Skin epidermis (tissue), 12 donors: ENCODE measurements around the gene JMJD7.

Experiments used
- H3K27ac ChIP-seq, 21 experiments: fragments of 200-600 bp; sonication (generic) in 11 of 21; one replicate each; pipeline ENCODE4 v1.5.0; 2020; ENCODE audit warnings: mild to moderate bottlenecking in 3 of 21, inconsistent platforms in 2 of 21, moderate library complexity in 2 of 21
- H3K4me3 ChIP-seq, 7 experiments: fragments of 200-600 bp; sonication (generic) in 2 of 7; one replicate each; pipeline ENCODE4 v1.5.0; 2020; ENCODE audit warnings: inconsistent platforms in 2 of 7, mild to moderate bottlenecking in 2 of 7, moderate library complexity in 1 of 7

Gene JMJD7

GRCh38 chr15:41836713-41837454 is 9.0 kb downstream of the JMJD7 start:
- Histone ChIP-seq H3K27ac (peak overlapping the region in 1 of 21 experiments; percentile 2), H3K4me3 (no peak overlapping the region)

DNA sequence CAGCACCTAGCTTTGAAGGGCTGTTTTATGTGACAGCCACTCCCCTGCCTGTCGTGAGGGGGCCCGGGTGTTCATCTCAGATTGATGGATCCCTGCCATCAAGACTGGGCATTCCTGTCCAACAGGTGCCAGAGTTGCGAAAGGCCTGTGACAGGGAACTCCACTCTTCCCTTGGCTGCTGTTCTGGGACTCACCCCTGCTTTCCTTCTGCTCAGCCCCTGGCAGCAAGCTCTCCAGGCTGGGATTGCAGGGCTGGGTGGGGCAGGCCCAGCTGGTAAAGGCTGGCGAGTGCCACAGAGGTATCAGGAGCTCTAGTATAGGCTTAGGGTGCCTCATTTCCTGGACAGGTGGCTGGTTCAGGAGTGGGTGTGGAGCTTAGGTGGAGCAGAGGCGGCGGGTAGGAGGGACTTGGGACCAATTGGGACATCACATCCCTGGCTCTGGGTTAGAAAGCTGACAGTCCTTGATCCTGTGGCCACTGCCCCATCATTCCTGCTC is 10.6 kb downstream of the JMJD7 start, which contains the start of gene PLA2G4B:
TSS of gene PLA2G4B (plus strand) at position 448 of the 498 bp plus-strand sequence. CDS start 67 bp downstream, outside the sequence.
- peak within 1 kb of the TSS in 5 of 7 experiments; percentile 3 to 24 (median 19) for H3K4me3 ChIP-seq

GRCh38 chr15:41839781-41840491 is 12.0 kb downstream of the JMJD7 start:
- Histone ChIP-seq H3K27ac (peak overlapping the region in 15 of 21 experiments; percentile 17 to 84 (median 75)), H3K4me3 (peak overlapping the region in 5 of 7 experiments; percentile 3 to 24 (median 21))

More for the DNA sequence above, 10.6 kb downstream of the JMJD7 start, which contains the start of gene PLA2G4B:
- peak within 1 kb of the TSS in 18 of 21 experiments; percentile 66 to 84 (median 76) for H3K27ac ChIP-seq

GRCh38 chr15:41840673-41841072 is 12.8 kb downstream of the JMJD7 start:
- H3K27ac ChIP-seq, result peak overlapping the region in 7 of 21 experiments; percentile 17 to 84 (median 74)

DNA sequence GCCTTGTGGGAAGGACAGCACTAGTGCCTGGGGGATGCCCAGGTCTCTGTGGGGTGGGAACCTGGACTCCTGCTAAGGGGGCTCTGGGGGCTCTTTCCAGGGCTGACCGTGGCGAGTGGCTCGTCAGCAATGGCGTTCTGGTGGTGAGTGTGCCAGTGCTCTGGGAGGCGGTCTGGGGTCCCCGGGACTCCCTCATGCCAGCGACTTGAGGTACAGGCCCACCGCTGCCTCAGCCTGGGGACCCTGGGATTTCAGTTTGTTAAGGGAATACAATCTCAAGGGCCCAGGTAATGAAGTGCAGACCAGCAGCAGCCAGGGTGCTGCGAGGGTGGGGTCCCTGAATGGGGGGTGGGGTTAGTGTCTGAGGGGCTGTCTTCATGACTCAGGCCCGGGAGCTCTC is 13.2 kb downstream of the JMJD7 start:
- Histone ChIP-seq H3K27ac (peak overlapping the region in 2 of 21 experiments; percentile 23 to 66), H3K4me3 (no peak overlapping the region)

More at GRCh38 chr15:41840673-41841072, 12.8 kb downstream of the JMJD7 start:
- H3K4me3 ChIP-seq, result peak overlapping the region in 2 of 7 experiments; percentile 3 to 22

- H3K27ac ChIP-seq, result no peak overlapping the region
- H3K4me3 ChIP-seq, result no peak overlapping the region
Measured at GRCh38 chr15:41842229-41842628, 14.3 kb downstream of the JMJD7 start.

DNA sequence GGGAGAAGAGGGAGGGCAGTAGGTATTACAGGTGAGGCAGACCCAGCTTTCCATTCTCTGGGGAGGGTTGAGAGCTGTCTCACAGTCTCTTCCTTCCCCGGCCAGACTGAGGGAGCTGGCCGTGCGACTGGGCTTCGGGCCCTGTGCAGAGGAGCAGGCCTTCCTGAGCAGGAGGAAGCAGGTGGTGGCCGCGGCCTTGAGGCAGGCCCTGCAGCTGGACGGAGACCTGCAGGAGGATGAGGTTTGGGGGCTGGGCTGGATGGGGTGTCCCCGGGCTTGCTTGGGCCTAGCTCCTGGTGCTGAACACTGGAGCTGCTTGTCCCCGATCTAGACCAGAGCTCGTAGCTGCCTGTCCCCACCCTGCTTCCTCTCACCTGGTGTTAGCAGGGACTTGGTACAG is 15.7 kb downstream of the JMJD7 start:
- no peak overlapping the region for H3K27ac ChIP-seq
- H3K4me3 ChIP-seq, result no peak overlapping the region

DNA sequence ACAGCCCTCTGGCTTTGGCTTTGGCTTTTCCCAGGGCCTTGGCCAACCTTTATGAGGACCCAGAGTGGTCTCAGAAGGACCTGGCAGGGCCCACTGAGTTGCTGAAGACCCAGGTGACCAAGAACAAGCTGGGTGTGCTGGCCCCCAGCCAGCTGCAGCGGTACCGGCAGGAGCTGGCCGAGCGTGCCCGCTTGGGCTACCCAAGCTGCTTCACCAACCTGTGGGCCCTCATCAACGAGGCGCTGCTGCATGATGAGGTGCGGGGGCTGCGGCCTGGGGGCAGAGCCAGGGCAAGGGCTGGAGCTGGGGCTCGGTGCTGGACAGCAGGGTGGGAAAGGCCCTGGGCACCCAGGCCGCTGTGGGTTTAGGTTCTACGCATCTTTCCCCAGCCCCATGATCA is 16.9 kb downstream of the JMJD7 start:
- H3K27ac ChIP-seq, result no peak overlapping the region
- H3K4me3 ChIP-seq, result no peak overlapping the region

GRCh38 chr15:41847206-41847605 is 19.3 kb downstream of the JMJD7 start:
- H3K27ac ChIP-seq, result no peak overlapping the region
- H3K4me3 ChIP-seq, result no peak overlapping the region

GRCh38 chr15:41847981-41848380 is 20.1 kb downstream of the JMJD7 start:
- Histone ChIP-seq H3K4me3 (no peak overlapping the region), H3K27ac (no peak overlapping the region)

DNA sequence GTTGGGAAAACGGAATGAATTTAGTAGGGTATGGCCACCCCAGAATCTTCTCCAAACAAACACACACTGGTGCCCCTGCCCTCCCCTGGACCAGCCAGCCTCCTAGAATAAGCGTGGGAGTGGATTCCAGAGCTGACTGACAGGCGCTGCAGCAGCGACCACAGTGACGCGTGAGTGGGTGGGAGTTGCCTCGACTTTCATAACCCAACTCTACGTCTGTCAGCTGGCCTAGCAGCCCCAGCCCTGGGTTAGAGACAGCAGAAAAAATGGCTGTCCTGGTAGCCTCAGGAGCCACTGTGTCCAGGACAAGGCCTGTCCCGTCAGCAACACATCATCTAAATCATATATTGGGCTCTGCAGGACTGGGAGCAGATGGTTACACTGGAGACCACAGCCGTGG is 20.7 kb downstream of the JMJD7 start:
- no peak overlapping the region for H3K4me3 ChIP-seq
- peak overlapping the region in 4 of 21 experiments; percentile 42 to 65 (median 56) for H3K27ac ChIP-seq

GRCh38 chr15:41849204-41849603 is 21.3 kb downstream of the JMJD7 start:
- Histone ChIP-seq H3K27ac (peak overlapping the region in 15 of 21 experiments; percentile 12 to 70 (median 43)), H3K4me3 (no peak overlapping the region)

- Histone ChIP-seq H3K4me3 (no peak overlapping the region), H3K27ac (peak overlapping the region in 16 of 21 experiments; percentile 26 to 70 (median 48))
Measured at GRCh38 chr15:41849861-41850260, 22.0 kb downstream of the JMJD7 start.

DNA sequence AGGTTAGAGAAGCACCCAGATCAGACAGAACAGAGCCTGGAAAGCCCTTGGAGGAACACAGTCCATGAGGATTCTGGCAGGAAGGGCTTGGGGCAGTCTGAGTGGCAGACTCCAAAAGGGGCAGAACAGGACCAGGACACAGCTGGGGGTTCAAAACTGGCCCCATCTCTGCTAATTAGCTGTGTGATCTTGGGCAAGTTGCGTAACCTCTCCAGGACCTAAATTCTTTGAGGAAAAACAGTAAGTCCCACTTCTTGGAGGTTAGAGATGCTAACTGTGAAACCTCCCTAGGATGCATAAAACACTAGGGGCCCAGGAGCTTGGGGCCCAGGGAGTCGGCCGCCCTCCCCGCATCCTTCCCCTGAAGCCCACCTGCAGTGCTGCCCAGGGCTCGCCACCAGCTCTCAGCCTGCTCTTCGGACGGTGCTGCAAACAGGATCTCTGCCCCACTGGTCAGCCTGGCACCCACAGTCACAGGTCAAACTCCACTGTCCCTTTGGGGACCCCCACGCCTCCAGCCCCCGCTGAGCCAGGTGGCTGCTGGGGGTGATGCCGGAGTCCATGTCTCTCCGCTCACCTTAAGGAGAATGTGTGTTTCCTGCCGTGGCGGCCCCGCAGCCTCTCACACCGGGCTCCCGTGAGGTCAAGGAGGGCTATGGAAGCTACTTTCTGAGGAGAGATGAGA is 22.7 kb downstream of the JMJD7 start:
- no peak overlapping the region for H3K4me3 ChIP-seq
- peak overlapping the region in 9 of 21 experiments; percentile 19 to 67 (median 52) for H3K27ac ChIP-seq

DNA sequence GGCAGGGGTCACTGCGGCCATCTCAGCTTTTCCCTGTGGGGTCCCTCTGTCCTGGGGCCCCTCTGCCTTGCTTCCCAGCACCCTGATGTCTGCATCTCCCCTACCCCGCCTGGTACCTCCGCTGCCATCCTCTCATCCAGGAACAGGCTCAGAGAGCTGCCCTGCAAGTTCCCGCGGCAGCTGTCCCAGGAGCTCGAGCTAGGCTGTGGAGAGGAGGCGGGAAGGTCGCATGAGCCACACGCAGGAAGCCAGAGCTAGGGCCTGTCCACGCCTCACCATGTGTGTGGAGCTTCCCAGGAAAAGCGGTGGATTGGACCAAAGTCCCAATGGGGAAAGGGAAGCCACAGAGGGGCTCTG is 23.3 kb downstream of the JMJD7 start:
- no peak overlapping the region for H3K27ac ChIP-seq
- no peak overlapping the region for H3K4me3 ChIP-seq

GRCh38 chr15:41851755-41852370 is 24.0 kb downstream of the JMJD7 start:
- H3K4me3 ChIP-seq, result no peak overlapping the region
- no peak overlapping the region for H3K27ac ChIP-seq

- H3K4me3 ChIP-seq, result no peak overlapping the region
- no peak overlapping the region for H3K27ac ChIP-seq
Measured at GRCh38 chr15:41852736-41853590, 25.1 kb downstream of the JMJD7 start.

GRCh38 chr15:41853831-41854230 is 25.9 kb downstream of the JMJD7 start:
- Histone ChIP-seq H3K4me3 (no peak overlapping the region), H3K27ac (no peak overlapping the region)

DNA sequence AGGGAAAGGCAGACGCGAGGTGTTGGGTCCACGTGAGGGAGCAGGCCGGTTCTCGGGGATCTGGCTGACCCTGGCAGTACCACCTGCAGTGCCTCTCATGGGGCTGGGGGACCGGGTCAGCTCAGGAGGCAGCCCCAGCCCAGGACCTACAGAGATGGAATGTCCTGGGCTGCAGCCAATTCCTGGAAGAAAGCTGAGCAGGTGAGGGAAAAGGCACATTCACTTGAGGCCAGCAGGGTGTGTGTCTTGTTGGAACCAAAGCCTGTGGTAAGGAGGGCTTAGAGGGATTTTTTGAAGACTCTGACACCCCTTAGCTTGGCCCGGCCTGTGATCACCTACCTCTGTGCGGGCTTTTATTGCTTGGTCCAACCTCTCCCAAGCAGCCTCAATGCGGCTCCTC is 26.6 kb downstream of the JMJD7 start:
- no peak overlapping the region for H3K4me3 ChIP-seq
- no peak overlapping the region for H3K27ac ChIP-seq
